NCI-H2196 (cell line): ENCODE data around the gene MINAR1.
"Not testable (repeated sequence)": the region's sequence is repeated elsewhere in the genome, so short reads cannot be mapped to it uniquely, and the experiment has no call there.

Experiments used
- DNase-seq: peaks from one replicate; lab custom pipeline; 2025; ENCODE audit not compliant: unreplicated experiment; lab: John Stamatoyannopoulos, UW

Gene MINAR1, protein sequence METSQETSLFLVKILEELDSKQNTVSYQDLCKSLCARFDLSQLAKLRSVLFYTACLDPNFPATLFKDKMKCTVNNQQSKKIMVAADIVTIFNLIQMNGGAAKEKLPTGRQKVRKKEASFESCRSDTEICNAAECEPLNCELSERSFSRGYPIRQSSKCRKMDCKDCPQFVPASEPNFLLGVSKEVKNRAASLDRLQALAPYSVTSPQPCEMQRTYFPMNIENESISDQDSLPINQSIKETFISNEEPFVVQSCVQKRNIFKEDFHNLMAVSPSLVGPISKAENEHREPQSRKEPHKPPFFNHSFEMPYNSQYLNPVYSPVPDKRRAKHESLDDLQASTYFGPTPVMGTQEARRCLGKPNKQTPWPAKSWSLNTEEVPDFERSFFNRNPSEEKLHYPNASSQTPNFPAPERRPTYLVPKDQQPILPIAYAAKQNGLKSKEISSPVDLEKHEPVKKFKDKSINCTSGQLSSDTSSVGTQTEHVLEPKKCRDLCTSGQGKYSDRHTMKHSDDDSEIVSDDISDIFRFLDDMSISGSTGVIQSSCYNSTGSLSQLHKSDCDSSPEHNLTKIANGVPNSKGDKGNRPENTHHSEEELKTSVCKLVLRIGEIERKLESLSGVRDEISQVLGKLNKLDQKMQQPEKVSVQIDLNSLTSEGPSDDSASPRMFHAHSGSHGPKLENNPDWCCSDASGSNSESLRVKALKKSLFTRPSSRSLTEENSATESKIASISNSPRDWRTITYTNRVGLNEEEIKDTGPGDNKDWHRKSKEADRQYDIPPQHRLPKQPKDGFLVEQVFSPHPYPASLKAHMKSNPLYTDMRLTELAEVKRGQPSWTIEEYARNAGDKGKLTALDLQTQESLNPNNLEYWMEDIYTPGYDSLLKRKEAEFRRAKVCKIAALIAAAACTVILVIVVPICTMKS

GRCh38 chr15:79431636-79432344, at the start of gene MINAR1:
MINAR1 (plus strand) TSS chr15:79432336; CDS start chr15:79456148, 23,812 bp downstream.
- DNase-seq, result no peak

DNA sequence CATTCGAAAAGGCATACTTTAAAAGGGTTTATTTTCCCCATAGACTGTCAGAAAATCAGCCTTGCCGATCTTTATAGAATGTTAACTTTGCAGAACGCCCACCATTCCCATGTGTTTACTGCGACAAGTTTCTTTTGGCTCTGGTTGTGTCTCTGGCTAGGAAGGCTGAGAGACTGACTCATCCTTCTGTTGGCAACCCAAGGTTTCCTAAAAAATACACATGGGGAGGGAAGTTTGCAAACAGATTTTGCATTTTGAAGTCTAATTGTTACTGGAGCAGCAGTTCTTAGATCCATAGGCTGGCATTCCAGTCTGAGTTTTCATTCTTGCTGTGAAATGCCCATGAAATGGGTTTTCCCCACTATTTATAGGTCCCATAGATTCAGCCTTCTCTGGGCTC, 37.9 kb upstream of the MINAR1 start:
- no peak for DNase-seq

DNA sequence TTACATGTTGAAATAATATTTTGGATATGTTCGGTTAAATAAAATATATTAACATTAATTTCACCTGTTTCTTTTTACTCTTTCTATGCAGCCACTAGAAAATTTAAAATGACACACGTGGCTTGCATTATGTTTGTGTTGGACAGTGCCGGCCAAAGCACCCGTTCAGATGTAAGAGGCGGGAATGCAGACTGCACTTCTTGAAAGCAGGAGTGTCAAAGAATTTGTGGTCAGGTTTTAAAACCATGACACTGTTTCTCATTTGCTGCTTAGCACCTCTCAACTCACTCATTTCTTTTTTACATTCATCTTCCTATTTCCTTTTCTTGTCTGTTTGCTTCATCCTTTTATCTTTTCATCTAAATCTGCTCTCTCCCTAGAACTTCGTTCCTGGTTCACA, 35.3 kb upstream of the MINAR1 start:
- DNase-seq, result no peak

DNA sequence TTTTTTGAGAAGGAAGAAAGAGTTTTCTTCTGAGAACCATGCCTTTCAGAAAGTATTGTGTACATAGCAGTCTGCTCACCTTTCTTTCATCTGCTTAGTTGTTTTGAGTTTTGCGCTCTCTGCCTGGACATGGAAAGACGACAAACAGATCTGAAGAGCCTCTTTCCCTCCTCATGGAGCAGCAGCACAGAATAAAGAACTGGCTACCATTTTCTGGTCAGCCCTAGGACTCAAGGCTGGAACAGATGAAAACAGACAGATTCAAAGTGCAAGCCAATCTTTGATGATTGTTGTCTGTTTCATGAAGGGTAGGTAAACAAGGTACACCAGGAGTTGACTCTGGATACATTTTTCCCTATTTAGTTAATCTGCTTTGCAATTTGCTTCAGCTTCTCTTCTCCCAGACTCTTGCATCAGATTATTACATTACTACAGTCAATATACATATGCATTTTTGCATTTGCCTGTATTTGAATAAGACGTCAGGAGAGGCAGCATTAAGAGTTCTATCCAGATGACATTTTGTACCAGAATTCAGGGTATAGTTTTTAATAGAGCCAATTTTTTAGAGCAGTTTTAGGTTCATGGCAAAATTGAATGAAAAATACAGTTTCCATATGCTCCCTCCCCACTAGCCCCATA, 34.7 kb upstream of the MINAR1 start:
- DNase-seq, result no peak

DNA sequence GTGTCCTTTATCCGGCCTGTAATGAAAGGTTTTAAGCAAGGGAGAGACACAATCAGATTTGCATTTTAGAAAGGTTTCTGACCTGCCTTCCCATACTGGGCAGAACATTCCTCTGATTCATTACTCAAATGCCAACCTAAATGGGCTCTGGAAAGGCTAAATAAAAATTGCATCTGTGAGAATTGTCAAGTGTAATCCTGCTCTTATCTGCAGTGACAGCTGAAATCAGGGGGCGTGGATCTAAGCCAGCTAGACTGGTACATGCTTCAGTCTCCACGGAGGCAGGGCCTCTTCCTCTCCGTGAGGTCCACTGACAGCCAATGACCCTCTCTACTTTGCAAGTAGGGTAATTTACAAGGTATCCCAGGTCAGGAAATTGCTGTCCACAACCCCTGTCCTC, 32.5 kb upstream of the MINAR1 start:
- DNase-seq, result no peak

DNA sequence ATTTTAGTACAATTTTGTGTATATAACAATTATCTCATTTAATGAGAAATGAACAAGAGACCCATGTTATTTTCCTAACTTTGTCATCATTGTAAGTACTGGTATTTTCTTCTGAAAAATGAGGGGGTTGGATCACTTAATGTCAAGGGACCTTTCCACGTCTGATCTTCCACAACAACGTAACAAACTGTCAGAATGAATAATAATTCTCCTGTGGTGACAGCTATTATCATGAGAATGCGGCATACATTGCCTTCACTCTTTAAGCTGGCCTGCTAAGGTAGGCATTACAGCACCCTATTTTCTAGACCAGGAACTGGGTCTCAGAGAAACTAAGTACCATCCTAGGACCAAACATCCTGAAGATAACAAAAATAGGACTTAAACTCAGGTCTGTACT, 31.5 kb upstream of the MINAR1 start:
- DNase-seq, result no peak

GRCh38 chr15:79401301-79401700, 30.8 kb upstream of the MINAR1 start:
- DNase-seq, result no peak

DNA sequence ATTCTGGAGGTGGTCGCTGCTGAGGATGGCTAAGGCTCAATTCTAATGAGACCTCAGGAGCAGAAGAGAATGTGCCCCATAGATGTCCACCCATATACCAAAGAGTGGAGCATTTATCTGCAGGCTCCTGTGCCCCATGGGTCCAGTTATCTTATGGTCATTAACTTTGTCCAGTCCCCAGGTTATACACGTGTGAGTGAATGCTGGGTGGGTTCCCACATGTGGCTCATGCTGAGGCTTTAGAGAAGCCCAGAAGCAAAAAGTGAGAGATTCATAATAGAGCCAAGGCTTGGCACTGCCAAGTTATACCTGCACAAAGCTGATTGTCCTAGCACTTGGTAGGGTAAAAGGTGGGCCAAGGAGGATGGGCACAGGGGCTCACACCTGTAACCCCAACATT, 30.0 kb upstream of the MINAR1 start:
- no peak for DNase-seq

- DNase-seq, result no peak
Measured at GRCh38 chr15:79403501-79403900, 28.6 kb upstream of the MINAR1 start.

DNA sequence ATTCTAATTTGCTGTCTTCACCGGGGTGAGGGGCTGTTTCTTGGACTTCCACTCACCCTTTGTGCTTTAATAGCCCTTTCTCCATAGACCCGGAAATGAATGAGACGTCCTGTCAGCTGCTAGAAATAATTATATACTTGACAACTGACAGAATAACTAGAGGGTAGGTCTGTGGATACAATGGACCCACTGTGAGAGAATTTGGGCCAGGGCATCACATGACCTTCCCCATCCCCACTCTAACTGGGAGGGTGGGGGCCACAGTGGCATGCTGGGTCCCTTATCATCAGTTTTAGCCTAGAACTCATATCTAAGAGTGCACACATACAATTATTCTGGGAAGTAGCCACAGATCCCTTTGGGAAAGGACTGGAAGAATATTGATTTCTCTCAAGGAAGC, 25.9 kb upstream of the MINAR1 start:
- no peak for DNase-seq

DNA sequence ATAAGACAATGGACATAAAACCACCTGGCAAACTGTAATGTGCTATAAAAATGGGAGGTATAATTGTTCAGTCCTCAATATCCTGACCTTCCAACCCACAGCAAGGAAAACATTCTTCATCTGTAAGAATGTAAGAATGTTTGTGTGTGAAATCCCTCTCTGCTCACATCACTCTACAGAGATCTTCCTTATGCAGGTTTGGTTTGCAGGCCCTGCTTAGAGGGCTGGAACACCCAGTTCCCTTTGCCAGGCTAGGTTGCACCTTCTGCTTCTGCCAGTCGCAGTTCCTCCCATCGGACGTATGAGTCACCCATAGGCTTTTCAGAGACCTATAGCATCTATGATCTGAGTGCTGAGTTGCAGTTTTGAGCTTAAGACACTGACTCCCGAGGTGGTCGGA, 24.1 kb upstream of the MINAR1 start:
- DNase-seq, result no peak

DNA sequence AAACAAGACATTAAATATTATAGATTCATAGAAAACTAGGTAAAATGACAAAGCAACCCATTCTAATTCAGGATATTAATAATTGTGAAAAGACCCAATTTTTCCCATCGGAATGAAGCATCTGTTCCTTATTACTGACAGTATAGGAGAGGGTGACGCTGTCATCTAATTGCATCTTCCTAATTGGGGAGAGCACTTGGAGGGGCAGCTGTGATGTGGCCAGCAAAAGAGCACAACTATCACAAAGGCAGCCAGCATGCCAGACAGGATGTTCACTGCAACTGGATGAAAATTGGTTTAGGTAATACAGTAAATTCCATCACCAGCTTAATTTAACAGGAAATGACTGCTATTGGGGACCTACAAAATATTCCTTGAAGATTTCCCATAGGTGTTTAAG, 21.9 kb upstream of the MINAR1 start:
- DNase-seq, result no peak

GRCh38 chr15:79412010-79412409, 20.1 kb upstream of the MINAR1 start:
- no peak for DNase-seq

- DNase-seq, result no peak
Measured at GRCh38 chr15:79412429-79412828, 19.7 kb upstream of the MINAR1 start.

DNA sequence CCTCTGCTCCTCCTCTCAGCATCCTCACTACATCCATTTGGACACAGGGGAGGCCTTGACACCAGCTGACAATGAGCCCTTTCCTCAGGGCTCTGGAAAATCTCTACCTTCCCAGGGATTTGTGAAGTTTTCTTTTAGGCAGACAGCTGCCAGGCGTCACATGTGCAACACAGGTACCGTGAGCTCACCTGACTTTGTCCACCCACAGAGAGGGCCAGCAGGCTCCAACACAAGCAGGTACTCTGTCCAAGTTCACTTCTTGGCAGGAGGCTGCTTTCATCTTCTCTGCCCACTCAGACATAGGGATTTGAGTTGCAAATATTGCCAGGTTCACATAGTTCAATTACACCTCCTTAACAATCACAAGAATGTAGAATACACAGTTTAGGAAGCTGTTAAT, 15.3 kb upstream of the MINAR1 start:
- DNase-seq, result no peak

DNA sequence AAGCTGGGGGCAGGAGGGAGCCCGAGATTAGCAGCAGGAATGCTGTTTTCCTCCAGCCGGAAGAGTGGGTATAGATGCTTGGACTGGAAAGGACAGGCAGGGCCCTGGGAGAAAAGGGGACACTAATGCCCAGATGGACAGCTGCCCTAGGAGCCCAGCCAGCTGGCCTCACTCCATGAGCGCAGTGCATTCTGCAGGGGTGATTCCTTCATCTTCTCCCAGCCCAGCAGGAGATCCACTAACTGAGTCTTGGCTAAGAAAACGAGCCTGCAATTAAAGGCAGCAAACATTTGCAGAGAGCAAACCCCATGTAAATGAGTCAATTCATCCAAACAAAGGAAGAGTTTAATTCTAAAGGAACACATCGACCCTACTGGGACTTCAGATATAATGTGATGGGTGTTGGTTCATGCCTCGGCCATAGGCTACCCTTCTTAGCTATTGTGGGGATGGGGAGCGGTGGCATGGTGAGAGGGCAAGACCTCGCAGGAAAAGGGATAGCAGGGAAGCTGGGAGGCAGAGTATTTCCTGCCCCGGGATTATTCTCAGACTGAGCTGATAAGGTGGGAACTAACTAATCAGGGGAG, 13.3 kb upstream of the MINAR1 start:
- DNase-seq, result no peak

GRCh38 chr15:79425591-79426295, 6.4 kb upstream of the MINAR1 start:
- DNase-seq, result no peak

GRCh38 chr15:79426899-79427298, 5.2 kb upstream of the MINAR1 start:
- DNase-seq, result not testable (repeated sequence)

GRCh38 chr15:79427781-79428598, 4.1 kb upstream of the MINAR1 start:
- no peak for DNase-seq
